Keratinocyte (primary cell): ENCODE results near the gene MTMR3. TPM values are rescaled to one million over a fixed set of nuclear protein-coding genes. Genes with fewer than 3 reads are reported as not detected.

Experiments
- DNase-seq: peaks from one replicate; pipeline ENCODE4 v3.0.0-alpha.2; 2011; ENCODE audit warnings: low read depth, missing footprints, low spot score
- FAIRE-seq: peaks from 2 replicates; lab custom pipeline; 2011; peaks lifted over from hg19 to GRCh38; lab: Jason Lieb, UNC
- H2AFZ ChIP-seq: 2 replicates; pipeline ENCODE4 v1.6.0; 2012; ENCODE audit warnings: low read length, control low read depth, inconsistent platforms; ENCODE audit not compliant: control insufficient read depth
- H3K27ac ChIP-seq: 2 replicates; pipeline ENCODE4 v1.5.1; 2011; ENCODE audit warnings: low read length; ENCODE audit not compliant: control insufficient read depth, insufficient read depth
- H3K27me3 ChIP-seq: 3 replicates; pipeline ENCODE4 v1.6.0; 2011; ENCODE audit warnings: low read length; ENCODE audit not compliant: control insufficient read depth, insufficient read depth; ENCODE audit errors: extremely low read depth
- H3K36me3 ChIP-seq, 2 experiments: 2 replicates in 1 of 2; 3 replicates in 1 of 2; pipeline ENCODE4 v1.5.1; 2011; ENCODE audit warnings: low read length in 2 of 2, mild to moderate bottlenecking in 1 of 2; ENCODE audit not compliant: control insufficient read depth in 2 of 2, insufficient read depth in 2 of 2; ENCODE audit errors: extremely low read depth in 1 of 2
- H3K4me1 ChIP-seq: 3 replicates; pipeline ENCODE4 v1.5.1; 2011; ENCODE audit warnings: low read length; ENCODE audit not compliant: control insufficient read depth, insufficient read depth; ENCODE audit errors: extremely low read depth
- H3K4me2 ChIP-seq: 3 replicates; pipeline ENCODE4 v1.6.0; 2011; ENCODE audit warnings: low read depth, low read length; ENCODE audit not compliant: control insufficient read depth, insufficient read depth; ENCODE audit errors: extremely low read depth
- H3K4me3 ChIP-seq, 3 experiments: fragments of 200-600 bp in 1 of 3; sonication (generic) in 1 of 3; 2 replicates in 2 of 3; 3 replicates in 1 of 3; pipeline ENCODE4 v1.5.1; 2011 to 2016; ENCODE audit warnings: low read length in 3 of 3, mild to moderate bottlenecking in 3 of 3, control low read depth in 2 of 3, inconsistent platforms in 1 of 3, low read depth in 1 of 3, mixed read lengths in 1 of 3, mixed run types in 1 of 3, moderate library complexity in 1 of 3; ENCODE audit not compliant: control insufficient read depth in 2 of 3, insufficient read depth in 2 of 3; ENCODE audit errors: extremely low read depth in 1 of 3
- H3K79me2 ChIP-seq: 2 replicates; pipeline ENCODE4 v1.6.0; 2012; ENCODE audit warnings: low read length; ENCODE audit not compliant: control insufficient read depth, insufficient read depth
- H3K9ac ChIP-seq: 3 replicates; pipeline ENCODE4 v1.6.0; 2011; ENCODE audit warnings: low read length; ENCODE audit not compliant: control insufficient read depth, insufficient read depth; ENCODE audit errors: extremely low read depth
- H3K9me1 ChIP-seq: 3 replicates; pipeline ENCODE4 v1.6.0; 2011; ENCODE audit warnings: low read length; ENCODE audit not compliant: control insufficient read depth, insufficient read depth; ENCODE audit errors: extremely low read depth
- H3K9me3 ChIP-seq: 2 replicates; pipeline ENCODE4 v1.5.1; 2012; ENCODE audit warnings: low read depth, low read length; ENCODE audit not compliant: control insufficient read depth
- H4K20me1 ChIP-seq: 3 replicates; pipeline ENCODE4 v1.6.0; 2011; ENCODE audit warnings: low read length; ENCODE audit not compliant: control insufficient read depth, insufficient read depth; ENCODE audit errors: extremely low read depth
- EZH2 ChIP-seq: IDR thresholded peaks from one replicate; pipeline ENCODE4 v1.6.1; 2012; ENCODE audit warnings: inconsistent platforms, mild to moderate bottlenecking, low read length, moderate library complexity
- dilution Hi-C: fragments of 300-500 bp; cut with MboI; formaldehyde crosslinking; loops from one replicate; pipeline ENCODE4 v1.7.0; 2020; ENCODE audit warnings: low sequenced_read_pairs; ENCODE audit not compliant: extremely low pct_ligation_motif_present
- polyA plus RNA-seq, 5 experiments: library from polyadenylated mRNA; depleted of rRNA in 3 of 5; stranded (reverse) in 3 of 5; stranded (forward) in 1 of 5; unstranded in 1 of 5; fragments of >200 nt; gene quantifications; 1 replicate in 1 of 5; 2 replicates in 3 of 5; 3 replicates in 1 of 5; pipeline versions ENCODE4 v1.2.1 to v1.2.3, GENCODE V29; 2011 to 2012; ENCODE audit warnings: missing spikeins in 2 of 5, low read depth in 1 of 5, low replicate concordance in 1 of 5
- TF ChIP-seq, protein P1 (sequence below), 3 experiments: IDR thresholded peaks in 1 of 3; conservative IDR thresholded peaks in 1 of 3; optimal IDR thresholded peaks in 1 of 3; 2 replicates in 2 of 3; 3 replicates in 1 of 3; pipeline versions ENCODE3 to v1.5.1; 2011; ENCODE audit warnings: low read length in 3 of 3, mild to moderate bottlenecking in 3 of 3, moderate library complexity in 2 of 3, control low read depth in 1 of 3, inconsistent platforms in 1 of 3; ENCODE audit not compliant: insufficient read depth in 2 of 3; ENCODE audit errors: extremely low read depth in 1 of 3

The MTMR3 gene
- polyA plus RNA-seq, 1 donor (not counting 4 experiments of a cell fraction or from before 2014, with no cell fraction given), result 16.5 TPM

GRCh38 chr22:29946220-29946619 is 63.2 kb downstream of the MTMR3 start:
- H3K4me1 ChIP-seq, result peaks cover 5% of the 10 kb centered on the region
- no peak overlapping the region for H3K27ac ChIP-seq
- H3K9me3 ChIP-seq, result no peaks in the 10 kb centered on the region
- H3K27me3 ChIP-seq, result no peaks in the 10 kb centered on the region
- no peaks in the 10 kb centered on the region for H3K9me1 ChIP-seq
- peaks cover 5% of the 10 kb centered on the region for H4K20me1 ChIP-seq
- TF ChIP-seq, protein P1, sequence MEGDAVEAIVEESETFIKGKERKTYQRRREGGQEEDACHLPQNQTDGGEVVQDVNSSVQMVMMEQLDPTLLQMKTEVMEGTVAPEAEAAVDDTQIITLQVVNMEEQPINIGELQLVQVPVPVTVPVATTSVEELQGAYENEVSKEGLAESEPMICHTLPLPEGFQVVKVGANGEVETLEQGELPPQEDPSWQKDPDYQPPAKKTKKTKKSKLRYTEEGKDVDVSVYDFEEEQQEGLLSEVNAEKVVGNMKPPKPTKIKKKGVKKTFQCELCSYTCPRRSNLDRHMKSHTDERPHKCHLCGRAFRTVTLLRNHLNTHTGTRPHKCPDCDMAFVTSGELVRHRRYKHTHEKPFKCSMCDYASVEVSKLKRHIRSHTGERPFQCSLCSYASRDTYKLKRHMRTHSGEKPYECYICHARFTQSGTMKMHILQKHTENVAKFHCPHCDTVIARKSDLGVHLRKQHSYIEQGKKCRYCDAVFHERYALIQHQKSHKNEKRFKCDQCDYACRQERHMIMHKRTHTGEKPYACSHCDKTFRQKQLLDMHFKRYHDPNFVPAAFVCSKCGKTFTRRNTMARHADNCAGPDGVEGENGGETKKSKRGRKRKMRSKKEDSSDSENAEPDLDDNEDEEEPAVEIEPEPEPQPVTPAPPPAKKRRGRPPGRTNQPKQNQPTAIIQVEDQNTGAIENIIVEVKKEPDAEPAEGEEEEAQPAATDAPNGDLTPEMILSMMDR (optimal IDR thresholded peaks at IDR 0.05 in 1 of 3, IDR thresholded peaks at IDR 0.05 in 1 of 3, conservative IDR thresholded peaks at IDR 0.05 in 1 of 3; ENCODE audit: extremely low read depth in 1 of 3, insufficient read depth in 2 of 3, low read length in 3 of 3), result no peak
- no peak for TF ChIP-seq EZH2
- dilution Hi-C loops, result no loop called here
- no peak overlapping the region for H3K9ac ChIP-seq
- no peak overlapping the region for H3K4me3 ChIP-seq
- DNase-seq (no peak), FAIRE-seq (no peak)
- H3K79me2 ChIP-seq, result peaks cover 60% of the 10 kb centered on the region
- no peak overlapping the region for H2AFZ ChIP-seq
- no peak overlapping the region for H3K4me2 ChIP-seq
- H3K36me3 ChIP-seq, result no peaks in the 10 kb centered on the region

- H3K36me3 ChIP-seq, result no peaks in the 10 kb centered on the region
- no peak overlapping the region for H3K4me3 ChIP-seq
- no peaks in the 10 kb centered on the region for H3K9me3 ChIP-seq
- no peak for FAIRE-seq
- no peaks in the 10 kb centered on the region for H3K9me1 ChIP-seq
- peaks cover 61% of the 10 kb centered on the region for H3K79me2 ChIP-seq
- peaks cover 5% of the 10 kb centered on the region for H4K20me1 ChIP-seq
- no peak overlapping the region for H2AFZ ChIP-seq
- DNase-seq, result no peak
- dilution Hi-C loops, result no loop called here
- peaks cover 11% of the 10 kb centered on the region for H3K4me1 ChIP-seq
- no peak overlapping the region for H3K9ac ChIP-seq
- TF ChIP-seq, protein P1 (optimal IDR thresholded peaks at IDR 0.05 in 1 of 3, IDR thresholded peaks at IDR 0.05 in 1 of 3, conservative IDR thresholded peaks at IDR 0.05 in 1 of 3; ENCODE audit: extremely low read depth in 1 of 3, insufficient read depth in 2 of 3, low read length in 3 of 3), result no peak
- TF ChIP-seq EZH2, result no peak
- H3K27me3 ChIP-seq, result no peaks in the 10 kb centered on the region
- H3K27ac ChIP-seq, result no peak overlapping the region
- no peak overlapping the region for H3K4me2 ChIP-seq
Measured at GRCh38 chr22:29947410-29948384, 64.7 kb downstream of the MTMR3 start.
